ENCODE data around the gene IFT25. TPM values are rescaled to one million over a fixed set of nuclear protein-coding genes. Genes with fewer than 3 reads are reported as not detected.

The IFT25 gene
- total RNA-seq, 2 donors from 2014 or later = 34.8 to 56.7 TPM

GRCh38 chr1:53968125-53968513 is 22.6 kb upstream of the IFT25 start:
- Histone ChIP-seq H3K27ac (ENCODE audit: low read depth, low read length) (no peak overlapping the region), H3K4me3 (ENCODE audit: low read length) (no peak overlapping the region), H3K27me3 (ENCODE audit: control insufficient read depth, insufficient read depth, low read length, poor library complexity, severe bottlenecking) (no peaks in the 10 kb centered on the region), H3K9ac (ENCODE audit: extremely low read depth, low read length, poor library complexity, severe bottlenecking) (no peak overlapping the region), H3K9me3 (ENCODE audit: control insufficient read depth, low read length) (no peaks in the 10 kb centered on the region), H3K36me3 (ENCODE audit: control insufficient read depth, insufficient read depth, low read length) (peaks cover 63% of the 10 kb centered on the region), H3K4me1 (ENCODE audit: control insufficient read depth, insufficient read depth, low read length) (peaks cover 6% of the 10 kb centered on the region)
- 87 to 89% methylated on average over 1 to 2 of the region's 2 CpGs for WGBS, 2 experiments (ENCODE audit: insufficient coverage in 1 of 2, insufficient read length in 1 of 2)
- TF ChIP-seq CTCF (conservative IDR thresholded peaks at IDR 0.05) = no peak
- no peak for DNase-seq
- H3K4me1 Mint-ChIP-seq = peaks cover 28% of the 10 kb centered on the region
- H3K36me3 Mint-ChIP-seq (ENCODE audit: low read depth) = peaks cover 55% of the 10 kb centered on the region
- H3K4me3 Mint-ChIP-seq = no peak overlapping the region
- no peaks in the 10 kb centered on the region for H3K27me3 Mint-ChIP-seq (ENCODE audit: insufficient read depth)
- no peak overlapping the region for H3K27ac Mint-ChIP-seq
- H3K9me3 Mint-ChIP-seq = no peaks in the 10 kb centered on the region

- Mint-ChIP-seq H3K4me3 (no peak overlapping the region), H3K27ac (no peak overlapping the region), H3K9me3 (no peaks in the 10 kb centered on the region), H3K27me3 (ENCODE audit: insufficient read depth) (no peaks in the 10 kb centered on the region), H3K4me1 (peaks cover 24% of the 10 kb centered on the region), H3K36me3 (ENCODE audit: low read depth) (peaks cover 60% of the 10 kb centered on the region)
- peak; percentile 17 for TF ChIP-seq CTCF (conservative IDR thresholded peaks at IDR 0.05)
- no peaks in the 10 kb centered on the region for H3K27me3 ChIP-seq (ENCODE audit: control insufficient read depth, insufficient read depth, low read length, poor library complexity, severe bottlenecking)
- peak overlapping the region; percentile 8 for H3K4me3 ChIP-seq (ENCODE audit: low read length)
- H3K27ac ChIP-seq (ENCODE audit: low read depth, low read length) = peak overlapping the region; percentile 16
- no peak overlapping the region for H3K9ac ChIP-seq (ENCODE audit: extremely low read depth, low read length, poor library complexity, severe bottlenecking)
- H3K4me1 ChIP-seq (ENCODE audit: control insufficient read depth, insufficient read depth, low read length) = peaks cover 6% of the 10 kb centered on the region
- H3K36me3 ChIP-seq (ENCODE audit: control insufficient read depth, insufficient read depth, low read length) = peaks cover 69% of the 10 kb centered on the region
- 92 to 98% methylated on average over 4 to 7 of the region's 7 CpGs for WGBS, 2 experiments (ENCODE audit: insufficient coverage in 1 of 2, insufficient read length in 1 of 2)
- DNase-seq = no peak
- H3K9me3 ChIP-seq (ENCODE audit: control insufficient read depth, low read length) = no peaks in the 10 kb centered on the region
These were observed 22.1 kb upstream of the IFT25 start for GRCh38 chr1:53967409-53968124.

GRCh38 chr1:53966794-53967193 is 21.3 kb upstream of the IFT25 start:
- Mint-ChIP-seq H3K27ac (no peak overlapping the region), H3K4me1 (peaks cover 24% of the 10 kb centered on the region), H3K36me3 (ENCODE audit: low read depth) (peaks cover 64% of the 10 kb centered on the region), H3K27me3 (ENCODE audit: insufficient read depth) (no peaks in the 10 kb centered on the region), H3K4me3 (no peak overlapping the region), H3K9me3 (no peaks in the 10 kb centered on the region)
- H3K4me1 ChIP-seq (ENCODE audit: control insufficient read depth, insufficient read depth, low read length) = peaks cover 6% of the 10 kb centered on the region
- no peak overlapping the region for H3K27ac ChIP-seq (ENCODE audit: low read depth, low read length)
- 89% methylated on average over 3 of the region's 3 CpGs; no CpG with 5 or more reads in 1 of the 2 experiments for WGBS, 2 experiments (ENCODE audit: insufficient coverage in 1 of 2, insufficient read length in 1 of 2)
- H3K4me3 ChIP-seq (ENCODE audit: low read length) = no peak overlapping the region
- no peak for TF ChIP-seq CTCF (conservative IDR thresholded peaks at IDR 0.05)
- H3K9me3 ChIP-seq (ENCODE audit: control insufficient read depth, low read length) = no peaks in the 10 kb centered on the region
- H3K9ac ChIP-seq (ENCODE audit: extremely low read depth, low read length, poor library complexity, severe bottlenecking) = no peak overlapping the region
- no peaks in the 10 kb centered on the region for H3K27me3 ChIP-seq (ENCODE audit: control insufficient read depth, insufficient read depth, low read length, poor library complexity, severe bottlenecking)
- H3K36me3 ChIP-seq (ENCODE audit: control insufficient read depth, insufficient read depth, low read length) = peaks cover 73% of the 10 kb centered on the region
- DNase-seq = no peak

Data from endodermal cell (in vitro differentiated cells).